ENCODE data around the gene ZNF492.

- TF ChIP-seq, protein P1, sequence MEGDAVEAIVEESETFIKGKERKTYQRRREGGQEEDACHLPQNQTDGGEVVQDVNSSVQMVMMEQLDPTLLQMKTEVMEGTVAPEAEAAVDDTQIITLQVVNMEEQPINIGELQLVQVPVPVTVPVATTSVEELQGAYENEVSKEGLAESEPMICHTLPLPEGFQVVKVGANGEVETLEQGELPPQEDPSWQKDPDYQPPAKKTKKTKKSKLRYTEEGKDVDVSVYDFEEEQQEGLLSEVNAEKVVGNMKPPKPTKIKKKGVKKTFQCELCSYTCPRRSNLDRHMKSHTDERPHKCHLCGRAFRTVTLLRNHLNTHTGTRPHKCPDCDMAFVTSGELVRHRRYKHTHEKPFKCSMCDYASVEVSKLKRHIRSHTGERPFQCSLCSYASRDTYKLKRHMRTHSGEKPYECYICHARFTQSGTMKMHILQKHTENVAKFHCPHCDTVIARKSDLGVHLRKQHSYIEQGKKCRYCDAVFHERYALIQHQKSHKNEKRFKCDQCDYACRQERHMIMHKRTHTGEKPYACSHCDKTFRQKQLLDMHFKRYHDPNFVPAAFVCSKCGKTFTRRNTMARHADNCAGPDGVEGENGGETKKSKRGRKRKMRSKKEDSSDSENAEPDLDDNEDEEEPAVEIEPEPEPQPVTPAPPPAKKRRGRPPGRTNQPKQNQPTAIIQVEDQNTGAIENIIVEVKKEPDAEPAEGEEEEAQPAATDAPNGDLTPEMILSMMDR (IDR thresholded peaks at IDR 0.05): no peak
- TF ChIP-seq POLR2A (IDR thresholded peaks at IDR 0.05): no peak
These were observed 24.5 kb upstream of the ZNF492 start for GRCh38 chr19:22609630-22610029.
